HG02943 (cell line): Measurements from ENCODE around the gene HOXD3.

Experiments
- ATAC-seq: cut with Tn5 transposase; IDR thresholded peaks from one replicate; pipeline ENCODE4 v1.9.1; 2021; ENCODE audit warnings: mild to moderate bottlenecking, low read depth, moderate library complexity; ENCODE audit not compliant: unreplicated experiment

The HOXD3 gene

DNA sequence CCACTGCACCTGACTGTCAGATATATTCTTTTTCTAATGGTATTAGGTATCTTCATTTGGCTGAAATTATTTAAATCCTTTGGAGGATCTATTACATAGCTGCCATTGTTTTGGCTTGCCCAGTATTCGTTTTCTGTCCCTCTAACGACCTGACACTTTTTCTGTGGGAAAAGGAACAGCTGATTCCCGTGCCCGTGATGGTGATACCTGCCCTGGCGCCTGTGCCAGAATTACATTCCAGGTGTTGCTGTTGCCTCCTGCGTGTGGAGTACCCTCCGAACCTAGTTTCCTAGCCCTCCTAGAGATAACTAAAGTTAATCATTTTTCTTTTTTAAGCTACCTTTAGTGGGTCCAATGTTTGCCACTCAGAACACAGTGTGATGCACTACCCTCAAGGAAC, 45.4 kb downstream of the HOXD3 start:
- no peak for ATAC-seq

DNA sequence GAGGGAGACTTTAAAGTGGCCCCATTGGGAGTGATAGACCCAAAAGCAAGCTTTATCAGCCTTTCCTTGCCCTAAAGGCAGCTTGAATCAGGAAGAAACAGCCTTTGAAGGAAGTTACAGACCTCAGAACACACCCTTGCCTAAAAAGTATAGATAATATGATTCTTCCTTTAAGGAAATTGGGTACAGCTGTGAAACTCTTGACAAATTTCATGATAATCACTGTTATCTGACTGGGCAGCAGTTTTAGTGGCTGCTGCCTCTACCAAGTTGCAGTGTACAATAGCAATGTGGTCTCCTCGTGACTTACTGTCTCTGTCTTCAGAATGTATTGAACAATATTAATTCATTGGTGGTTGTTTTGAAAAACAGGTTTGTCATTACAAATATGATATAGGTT, 48.0 kb downstream of the HOXD3 start:
- ATAC-seq = no peak

DNA sequence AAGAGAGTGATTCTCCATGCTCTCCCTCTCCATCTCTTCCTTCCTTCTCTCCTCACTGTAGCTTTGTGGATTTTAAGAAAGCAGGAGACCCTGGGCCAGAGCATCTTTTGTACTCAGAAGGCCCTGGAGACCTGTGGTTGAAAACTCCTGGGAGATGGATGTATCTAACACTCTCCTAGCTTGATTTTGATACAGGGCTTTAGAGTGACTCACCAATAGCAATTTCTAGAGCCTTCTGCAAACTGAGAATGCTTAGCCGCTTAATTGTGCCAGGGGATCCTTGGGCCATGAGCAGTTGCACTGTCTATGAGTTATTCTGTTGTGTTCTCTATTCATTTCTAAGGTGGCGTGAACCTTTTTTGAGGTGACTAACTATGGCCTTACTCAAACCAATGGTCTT, 49.0 kb downstream of the HOXD3 start:
- ATAC-seq = no peak

DNA sequence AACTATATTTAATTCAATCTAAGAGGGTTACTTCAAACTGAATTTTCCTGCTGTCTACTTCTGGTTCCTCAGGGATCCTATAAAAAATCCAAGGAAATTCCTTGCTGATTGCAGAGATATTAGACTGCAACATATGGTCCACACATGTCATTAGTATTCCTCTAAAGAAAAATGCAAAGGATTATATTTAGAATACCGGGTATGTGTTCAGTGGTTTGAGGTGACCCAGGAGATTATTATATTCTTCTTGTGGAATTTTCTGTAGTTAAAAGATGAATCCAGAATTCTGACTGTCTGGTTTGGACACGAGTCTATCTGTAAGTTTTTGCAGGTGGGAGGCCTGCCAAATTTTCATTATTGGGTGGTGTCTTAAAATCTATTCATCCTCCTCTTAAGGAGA, 49.6 kb downstream of the HOXD3 start:
- ATAC-seq = no peak

DNA sequence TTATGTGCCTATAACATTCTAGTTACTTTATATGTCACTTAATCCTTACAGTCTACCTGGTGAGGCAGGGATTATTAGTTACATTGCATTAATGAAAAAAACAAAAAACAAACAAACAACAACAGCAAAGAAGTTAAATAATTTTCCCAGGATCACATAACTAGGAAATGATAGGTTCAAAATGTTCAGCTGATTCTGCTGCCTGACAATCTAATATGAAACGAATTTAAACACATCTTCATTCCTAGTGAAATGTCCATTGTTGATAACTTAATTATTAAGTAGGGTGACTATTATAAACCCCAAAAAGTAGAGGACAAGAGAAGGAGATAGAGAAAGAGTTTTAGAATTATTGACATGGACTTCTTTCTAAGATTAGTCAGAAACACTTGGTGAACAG, 54.0 kb downstream of the HOXD3 start:
- no peak for ATAC-seq

DNA sequence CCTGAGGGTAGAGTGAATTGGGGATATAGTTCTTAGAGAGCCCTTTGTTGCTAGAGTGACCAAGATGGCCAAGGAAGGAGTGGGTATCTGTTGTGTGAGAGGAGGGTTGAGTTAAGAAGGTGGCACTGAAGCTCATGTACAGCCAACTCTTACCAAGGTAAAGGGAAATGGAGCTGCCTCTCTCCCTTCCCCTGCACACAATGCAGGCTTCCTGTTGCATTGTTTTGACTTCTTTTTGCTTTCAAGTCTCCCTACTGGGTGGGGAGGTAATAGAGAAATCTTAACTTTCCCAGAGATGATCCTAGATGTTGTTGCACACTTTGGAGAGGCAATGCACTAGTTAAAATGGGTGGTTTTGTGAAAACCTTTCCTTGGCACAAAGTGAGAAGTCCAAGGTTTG, 55.2 kb downstream of the HOXD3 start:
- no peak for ATAC-seq

DNA sequence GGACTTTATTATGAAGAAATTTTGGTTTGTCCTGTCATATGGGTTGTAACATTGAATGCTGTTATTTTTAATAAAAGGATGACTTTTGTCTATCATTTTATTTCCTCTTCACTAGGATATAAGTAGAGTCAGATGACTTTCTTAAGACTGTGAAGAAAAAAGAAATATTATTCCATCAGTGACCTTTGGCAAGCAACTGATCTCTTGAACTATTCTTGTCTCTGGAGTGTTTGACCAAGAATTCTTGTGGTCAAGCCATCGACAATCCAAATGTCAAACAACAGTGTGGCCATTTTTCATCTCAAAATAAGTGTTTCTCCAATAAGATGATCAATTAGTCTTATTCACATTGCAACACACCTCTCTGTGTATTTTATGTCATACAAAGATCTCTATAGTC, 56.3 kb downstream of the HOXD3 start:
- no peak for ATAC-seq
